Activated CD8-positive, alpha-beta memory T cell treated with anti-CD3 and anti-CD28 coated beads for 24 hours (primary cell): ENCODE data around the gene BCL2L11.

Source experiments
- DNase-seq: peaks from one replicate; pipeline ENCODE4 v3.0.0-alpha.2; 2020

Gene BCL2L11

GRCh38 chr2:111171337-111171930 is 50.7 kb downstream of the BCL2L11 start:
- DNase-seq: peak; percentile 50

- peak; percentile 50 for DNase-seq
Measured at GRCh38 chr2:111172666-111173065, 52.0 kb downstream of the BCL2L11 start.

GRCh38 chr2:111173338-111173737 is 52.6 kb downstream of the BCL2L11 start:
- peak; percentile 52 for DNase-seq

- DNase-seq: peak; percentile 52
Measured at GRCh38 chr2:111173856-111174255, 53.1 kb downstream of the BCL2L11 start.

- DNase-seq: no peak
Measured at GRCh38 chr2:111175615-111176014, 54.9 kb downstream of the BCL2L11 start.

- no peak for DNase-seq
Measured at GRCh38 chr2:111176388-111176787, 55.7 kb downstream of the BCL2L11 start.

- DNase-seq: no peak
Measured at GRCh38 chr2:111176867-111177266, 56.2 kb downstream of the BCL2L11 start.

GRCh38 chr2:111178296-111178695 is 57.6 kb downstream of the BCL2L11 start:
- no peak for DNase-seq

- DNase-seq: no peak
Measured at GRCh38 chr2:111178730-111179405, 58.2 kb downstream of the BCL2L11 start.

GRCh38 chr2:111182121-111182520 is 61.4 kb downstream of the BCL2L11 start:
- peak; percentile 43 for DNase-seq

GRCh38 chr2:111182740-111183139 is 62.0 kb downstream of the BCL2L11 start:
- DNase-seq: peak; percentile 21

GRCh38 chr2:111184725-111185310 is 64.1 kb downstream of the BCL2L11 start:
- peak; percentile 33 for DNase-seq

GRCh38 chr2:111185361-111186022 is 64.8 kb downstream of the BCL2L11 start:
- peak; percentile 37 for DNase-seq

- peak; percentile 52 for DNase-seq
Measured at GRCh38 chr2:111186121-111186715, 65.5 kb downstream of the BCL2L11 start.

- DNase-seq: peak; percentile 48
Measured at GRCh38 chr2:111186933-111187332, 66.2 kb downstream of the BCL2L11 start.

- peak; percentile 49 for DNase-seq
Measured at GRCh38 chr2:111188681-111189080, 68.0 kb downstream of the BCL2L11 start.

GRCh38 chr2:111189106-111189505 is 68.4 kb downstream of the BCL2L11 start:
- DNase-seq: peak; percentile 38

- peak; percentile 43 for DNase-seq
Measured at GRCh38 chr2:111190816-111191540, 70.3 kb downstream of the BCL2L11 start.

GRCh38 chr2:111191877-111192276 is 71.2 kb downstream of the BCL2L11 start:
- peak; percentile 47 for DNase-seq

- DNase-seq: peak; percentile 33
Measured at GRCh38 chr2:111192776-111193368, 72.2 kb downstream of the BCL2L11 start.

GRCh38 chr2:111194835-111195621 is 74.3 kb downstream of the BCL2L11 start:
- peak; percentile 30 for DNase-seq
